Adrenal gland (tissue), 5 donors: ENCODE results near the gene GASK1B.

ENCODE experiments used
- CTCF ChIP-seq, 6 experiments: fragments of 450-650 bp in 4 of 6; fragments of 200-600 bp in 2 of 6; sonication (generic) in 1 of 6; IDR thresholded peaks; 1 replicate in 5 of 6; 2 replicates in 1 of 6; pipeline versions ENCODE4 v1.5.1 to v1.8.0; 2016 to 2021; ENCODE audit warnings: antibody characterized with exemption in 6 of 6, mild to moderate bottlenecking in 2 of 6, moderate library complexity in 1 of 6
- POLR2A ChIP-seq, 2 donors: fragments of 450-650 bp; IDR thresholded peaks; one replicate each; pipeline ENCODE4 v1.6.1; 2017; ENCODE audit warnings: antibody characterized with exemption in 2 of 2, mild to moderate bottlenecking in 2 of 2, moderate library complexity in 1 of 2
- donor health status: DM: no; HTN: no; CAD: no.

GRCh38 chr4:158134222-158134621, 38.6 kb downstream of the GASK1B start:
- TF ChIP-seq CTCF (IDR thresholded peaks at IDR 0.05): no peak
- no peak for TF ChIP-seq POLR2A (IDR thresholded peaks at IDR 0.05)
